T-helper 1 cell treated with Interleukin-12 subunit alpha and Interleukin-12 subunit beta and Interleukin-4 antibody, amounts not matched to agents 30 μg/mL and 1 μg/mL, for 36 hours (primary cell): ENCODE measurements around the gene ICAM3.

ENCODE experiments used
- H3K27ac Mint-ChIP-seq: one replicate; pipeline ENCODE4 v1.8.0; 2021; ENCODE audit warnings: mild to moderate bottlenecking, mixed read lengths
- H3K27me3 Mint-ChIP-seq: one replicate; pipeline ENCODE4 v1.8.0; 2021; ENCODE audit warnings: low read depth, mixed read lengths
- H3K36me3 Mint-ChIP-seq: one replicate; pipeline ENCODE4 v1.8.0; 2021; ENCODE audit warnings: low read depth, mixed read lengths
- H3K4me1 Mint-ChIP-seq: one replicate; pipeline ENCODE4 v1.8.0; 2021; ENCODE audit warnings: low read depth, mixed read lengths
- H3K4me3 Mint-ChIP-seq: one replicate; pipeline ENCODE4 v1.8.0; 2021; ENCODE audit warnings: mild to moderate bottlenecking, moderate library complexity, mixed read lengths
- H3K9me3 Mint-ChIP-seq: one replicate; pipeline ENCODE4 v1.8.0; 2021; ENCODE audit warnings: mixed read lengths

Gene ICAM3

GRCh38 chr19:10293637-10294367, 45.6 kb downstream of the ICAM3 start:
- Mint-ChIP-seq H3K27me3 (peaks cover 71% of the 10 kb centered on the region), H3K9me3 (no peaks in the 10 kb centered on the region), H3K4me3 (peak overlapping the region; percentile 46), H3K36me3 (peaks cover 1% of the 10 kb centered on the region), H3K27ac (peak overlapping the region; percentile 69), H3K4me1 (peaks cover 36% of the 10 kb centered on the region)

- Mint-ChIP-seq H3K4me3 (peak overlapping the region; percentile 46), H3K27me3 (peaks cover 77% of the 10 kb centered on the region), H3K4me1 (peaks cover 40% of the 10 kb centered on the region), H3K27ac (peak overlapping the region; percentile 69), H3K9me3 (no peaks in the 10 kb centered on the region), H3K36me3 (peaks cover 1% of the 10 kb centered on the region)
These were observed 46.4 kb downstream of the ICAM3 start for GRCh38 chr19:10292789-10293636.

GRCh38 chr19:10292206-10292788, 47.1 kb downstream of the ICAM3 start:
- H3K4me3 Mint-ChIP-seq: peak overlapping the region; percentile 68
- H3K36me3 Mint-ChIP-seq: peaks cover 1% of the 10 kb centered on the region
- no peaks in the 10 kb centered on the region for H3K9me3 Mint-ChIP-seq
- peaks cover 84% of the 10 kb centered on the region for H3K27me3 Mint-ChIP-seq
- peak overlapping the region; percentile 69 for H3K27ac Mint-ChIP-seq
- H3K4me1 Mint-ChIP-seq: peaks cover 42% of the 10 kb centered on the region

- H3K4me1 Mint-ChIP-seq: peaks cover 42% of the 10 kb centered on the region
- peak overlapping the region; percentile 81 for H3K4me3 Mint-ChIP-seq
- H3K27ac Mint-ChIP-seq: peak overlapping the region; percentile 59
- H3K9me3 Mint-ChIP-seq: no peaks in the 10 kb centered on the region
- H3K36me3 Mint-ChIP-seq: peaks cover 1% of the 10 kb centered on the region
- peaks cover 82% of the 10 kb centered on the region for H3K27me3 Mint-ChIP-seq
These were observed 47.7 kb downstream of the ICAM3 start for GRCh38 chr19:10291554-10292205.

- H3K4me3 Mint-ChIP-seq: peak overlapping the region; percentile 81
- peaks cover 80% of the 10 kb centered on the region for H3K27me3 Mint-ChIP-seq
- no peaks in the 10 kb centered on the region for H3K9me3 Mint-ChIP-seq
- H3K36me3 Mint-ChIP-seq: peaks cover 6% of the 10 kb centered on the region
- peak overlapping the region; percentile 84 for H3K27ac Mint-ChIP-seq
- H3K4me1 Mint-ChIP-seq: peaks cover 48% of the 10 kb centered on the region
These were observed 48.4 kb downstream of the ICAM3 start for GRCh38 chr19:10290876-10291553.

GRCh38 chr19:10290357-10290875, 49.0 kb downstream of the ICAM3 start:
- H3K4me1 Mint-ChIP-seq: peaks cover 48% of the 10 kb centered on the region
- H3K27ac Mint-ChIP-seq: peak overlapping the region; percentile 84
- H3K27me3 Mint-ChIP-seq: peaks cover 74% of the 10 kb centered on the region
- H3K36me3 Mint-ChIP-seq: peaks cover 11% of the 10 kb centered on the region
- no peaks in the 10 kb centered on the region for H3K9me3 Mint-ChIP-seq
- peak overlapping the region; percentile 81 for H3K4me3 Mint-ChIP-seq

GRCh38 chr19:10289836-10290356, 49.5 kb downstream of the ICAM3 start, which contains the start of gene ICAM5:
TSS of gene ICAM5 (plus strand) at chr19:10289952. CDS start at chr19:10290044, 92 bp downstream.
- Mint-ChIP-seq H3K9me3 (no peaks in the 10 kb centered on the region), H3K27me3 (peaks cover 71% of the 10 kb centered on the region), H3K27ac (peak within 1 kb of the TSS; percentile 84), H3K36me3 (peaks cover 16% of the 10 kb centered on the region), H3K4me3 (peak within 1 kb of the TSS; percentile 81), H3K4me1 (peaks cover 54% of the 10 kb centered on the region)

GRCh38 chr19:10289167-10289835, 50.1 kb downstream of the ICAM3 start:
- H3K4me3 Mint-ChIP-seq: peak overlapping the region; percentile 66
- H3K36me3 Mint-ChIP-seq: peaks cover 20% of the 10 kb centered on the region
- no peaks in the 10 kb centered on the region for H3K9me3 Mint-ChIP-seq
- H3K27me3 Mint-ChIP-seq: peaks cover 65% of the 10 kb centered on the region
- H3K4me1 Mint-ChIP-seq: peaks cover 57% of the 10 kb centered on the region
- peak overlapping the region; percentile 15 for H3K27ac Mint-ChIP-seq

- Mint-ChIP-seq H3K4me1 (peaks cover 57% of the 10 kb centered on the region), H3K36me3 (peaks cover 24% of the 10 kb centered on the region), H3K27ac (peak overlapping the region; percentile 72), H3K9me3 (no peaks in the 10 kb centered on the region), H3K27me3 (peaks cover 59% of the 10 kb centered on the region), H3K4me3 (peak overlapping the region; percentile 66)
These were observed 50.7 kb downstream of the ICAM3 start for GRCh38 chr19:10288662-10289166.

- H3K27ac Mint-ChIP-seq: peak within 1 kb of the TSS; percentile 49
- peak within 1 kb of the TSS; percentile 65 for H3K4me3 Mint-ChIP-seq
- H3K4me1 Mint-ChIP-seq: peaks cover 49% of the 10 kb centered on the region
- H3K9me3 Mint-ChIP-seq: no peaks in the 10 kb centered on the region
- H3K36me3 Mint-ChIP-seq: peaks cover 30% of the 10 kb centered on the region
- peaks cover 43% of the 10 kb centered on the region for H3K27me3 Mint-ChIP-seq
These were observed 52.4 kb downstream of the ICAM3 start, which contains the start of gene ICAM4 for GRCh38 chr19:10286803-10287737. TSS of gene ICAM4 (plus strand) at chr19:10286955. CDS start at chr19:10287013, 58 bp downstream.

GRCh38 chr19:10285393-10285792, 54.0 kb downstream of the ICAM3 start:
- Mint-ChIP-seq H3K27ac (no peak overlapping the region), H3K9me3 (no peaks in the 10 kb centered on the region), H3K27me3 (peaks cover 26% of the 10 kb centered on the region), H3K4me1 (peaks cover 38% of the 10 kb centered on the region), H3K4me3 (peak overlapping the region; percentile 0), H3K36me3 (peaks cover 31% of the 10 kb centered on the region)

- peaks cover 37% of the 10 kb centered on the region for H3K4me1 Mint-ChIP-seq
- no peaks in the 10 kb centered on the region for H3K9me3 Mint-ChIP-seq
- H3K27ac Mint-ChIP-seq: no peak overlapping the region
- peaks cover 34% of the 10 kb centered on the region for H3K36me3 Mint-ChIP-seq
- H3K4me3 Mint-ChIP-seq: peak overlapping the region; percentile 0
- peaks cover 21% of the 10 kb centered on the region for H3K27me3 Mint-ChIP-seq
These were observed 54.5 kb downstream of the ICAM3 start for GRCh38 chr19:10284960-10285278.
